K562 (cell line): ENCODE measurements around the gene TADA2A. TPM values are rescaled to one million over a fixed set of nuclear protein-coding genes. Genes with fewer than 3 reads are reported as not detected.

Experiments used
- FIP1L1 ChIP-seq: fragments of 200-400 bp; formaldehyde crosslinking; IDR thresholded peaks from 2 replicates; pipeline ENCODE4 v1.6.1; 2018; ENCODE audit warnings: mild to moderate bottlenecking, low read depth, low read length; ENCODE audit not compliant: poor library complexity, severe bottlenecking
- LARP7 ChIP-seq: fragments of 450-650 bp; IDR thresholded peaks from 2 replicates; pipeline ENCODE4 v1.6.1; 2016
- MBD2 ChIP-seq: sonication (generic); IDR thresholded peaks from 2 replicates; pipeline ENCODE4 v1.6.1; 2016; ENCODE audit warnings: low read depth, borderline replicate concordance
- NFRKB ChIP-seq: fragments of 450-650 bp; IDR thresholded peaks from 2 replicates; pipeline ENCODE4 v1.6.1; 2016; ENCODE audit warnings: low read depth
- NFXL1 ChIP-seq: fragments of 450-650 bp; formaldehyde crosslinking; IDR thresholded peaks from 2 replicates; pipeline ENCODE4 v1.4.0; 2021; ENCODE audit warnings: mild to moderate bottlenecking
- RBFOX2 ChIP-seq: fragments of 200-400 bp; formaldehyde crosslinking; IDR thresholded peaks from 2 replicates; pipeline ENCODE4 v1.6.1; 2017; ENCODE audit warnings: low read depth, mild to moderate bottlenecking, low read length, moderate library complexity
- SMARCE1 ChIP-seq: fragments of 450-650 bp; IDR thresholded peaks from 2 replicates; pipeline ENCODE4 v1.7.1; 2016; ENCODE audit warnings: mild to moderate bottlenecking
- TCF7 ChIP-seq: sonication (generic); IDR thresholded peaks from 2 replicates; pipeline ENCODE4 v1.6.1; 2016; ENCODE audit warnings: antibody characterized with exemption, borderline replicate concordance
- TSC22D4 ChIP-seq: fragments of 450-650 bp; IDR thresholded peaks from 2 replicates; pipeline ENCODE4 v1.6.1; 2016; ENCODE audit warnings: missing genetic modification characterization, missing biosample characterization, control low read depth
- ZBTB40 ChIP-seq, 2 experiments: fragments of 450-650 bp in 1 of 2; sonication (generic) in 1 of 2; formaldehyde crosslinking in 1 of 2; IDR thresholded peaks; 2 replicates each; pipeline versions ENCODE4 v1.7.1 to v1.9.0; 2016 to 2022; ENCODE audit warnings: inconsistent platforms in 1 of 2, mild to moderate bottlenecking in 1 of 2, missing genetic modification reagents in 1 of 2
- ZNF518B ChIP-seq: fragments of 250-450 bp; sonication (Bioruptor Pico); IDR thresholded peaks from 2 replicates; pipeline ENCODE4 v1.5.0; 2021; ENCODE audit warnings: mild to moderate bottlenecking, moderate library complexity
- polyA plus RNA-seq, 8 experiments: library from polyadenylated mRNA; depleted of rRNA in 4 of 8; stranded (reverse) in 5 of 8; unstranded in 3 of 8; fragments of >200 nt; fragmentation: Nextera tagmentation in 2 of 8; fragmentation: Illumina TruSeq in 1 of 8; extraction: Ambion mirVana in 2 of 8; extraction: Trizol in 1 of 8; gene quantifications; 2 replicates each; pipeline versions ENCODE4 v1.2.1 to v1.2.3, GENCODE V29; 2011 to 2014; ENCODE audit warnings: inconsistent platforms in 1 of 8, missing spikeins in 1 of 8
- total RNA-seq, 7 experiments: library from RNA; depleted of rRNA in 6 of 7; stranded (reverse); fragments of >200 nt in 6 of 7; fragmentation: Illumina TruSeq in 2 of 7; extraction: Trizol in 2 of 7; gene quantifications; 2 replicates each; pipeline versions ENCODE4 v1.2.1 to v1.2.3, GENCODE V29; 2011 to 2021; ENCODE audit warnings: low replicate concordance in 1 of 7
- TF ChIP-seq, protein P1 (sequence below): IDR thresholded peaks from 3 replicates; pipeline ENCODE4 v1.6.1; 2011; ENCODE audit warnings: borderline replicate concordance, mild to moderate bottlenecking, moderate library complexity; ENCODE audit not compliant: insufficient read length; ENCODE audit errors: extremely low read depth

The TADA2A gene
- total and polyA plus RNA-seq, 9 of the 15 experiments (the other 6 are each of a cell fraction or from before 2014, with no cell fraction given), result 13.8 to 37.7 (median 25.0) TPM

DNA sequence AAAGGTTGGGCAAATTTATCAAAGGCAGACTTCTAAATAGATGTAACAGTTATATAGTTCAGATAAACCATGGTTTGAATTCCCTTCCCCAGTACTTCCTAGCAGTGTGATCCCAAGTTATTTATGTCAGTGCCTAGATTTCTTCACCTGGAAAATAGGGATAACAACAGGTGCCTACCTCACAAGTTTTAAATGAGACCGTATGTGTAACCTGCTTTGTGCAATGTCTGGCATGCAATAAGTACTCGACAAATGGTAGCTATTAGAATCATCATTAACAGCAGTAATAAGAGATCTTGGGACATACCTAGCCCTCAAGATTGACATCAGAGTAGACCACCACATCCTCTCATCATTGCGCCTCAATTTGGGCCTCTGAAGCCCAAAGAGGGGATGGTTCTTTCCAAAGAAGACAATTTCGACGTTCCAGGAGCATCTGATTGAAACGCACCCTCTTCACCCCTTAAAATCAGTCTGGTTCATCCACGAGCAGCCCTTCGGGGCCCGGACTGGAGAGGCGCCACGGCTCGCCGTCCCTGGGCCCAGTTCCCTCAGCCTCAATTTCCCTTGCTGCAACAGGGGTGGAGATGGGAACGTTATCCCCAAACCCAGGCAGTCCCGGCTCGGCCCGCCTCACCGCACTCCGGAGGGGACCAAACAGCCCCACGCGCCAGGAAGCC lies 591 bp upstream of the TADA2A start (continued):
- TF ChIP-seq, protein P1, sequence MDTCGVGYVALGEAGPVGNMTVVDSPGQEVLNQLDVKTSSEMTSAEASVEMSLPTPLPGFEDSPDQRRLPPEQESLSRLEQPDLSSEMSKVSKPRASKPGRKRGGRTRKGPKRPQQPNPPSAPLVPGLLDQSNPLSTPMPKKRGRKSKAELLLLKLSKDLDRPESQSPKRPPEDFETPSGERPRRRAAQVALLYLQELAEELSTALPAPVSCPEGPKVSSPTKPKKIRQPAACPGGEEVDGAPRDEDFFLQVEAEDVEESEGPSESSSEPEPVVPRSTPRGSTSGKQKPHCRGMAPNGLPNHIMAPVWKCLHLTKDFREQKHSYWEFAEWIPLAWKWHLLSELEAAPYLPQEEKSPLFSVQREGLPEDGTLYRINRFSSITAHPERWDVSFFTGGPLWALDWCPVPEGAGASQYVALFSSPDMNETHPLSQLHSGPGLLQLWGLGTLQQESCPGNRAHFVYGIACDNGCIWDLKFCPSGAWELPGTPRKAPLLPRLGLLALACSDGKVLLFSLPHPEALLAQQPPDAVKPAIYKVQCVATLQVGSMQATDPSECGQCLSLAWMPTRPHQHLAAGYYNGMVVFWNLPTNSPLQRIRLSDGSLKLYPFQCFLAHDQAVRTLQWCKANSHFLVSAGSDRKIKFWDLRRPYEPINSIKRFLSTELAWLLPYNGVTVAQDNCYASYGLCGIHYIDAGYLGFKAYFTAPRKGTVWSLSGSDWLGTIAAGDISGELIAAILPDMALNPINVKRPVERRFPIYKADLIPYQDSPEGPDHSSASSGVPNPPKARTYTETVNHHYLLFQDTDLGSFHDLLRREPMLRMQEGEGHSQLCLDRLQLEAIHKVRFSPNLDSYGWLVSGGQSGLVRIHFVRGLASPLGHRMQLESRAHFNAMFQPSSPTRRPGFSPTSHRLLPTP, result no peak
- TF ChIP-seq RBFOX2 (no peak), TCF7 (no peak), FIP1L1 (no peak), TSC22D4 (tag) (no peak), MBD2 (no peak), ZNF518B (no peak), ZBTB40 (IDR thresholded peaks at IDR 0.05) (peak; percentile 69), ZBTB40 (CRISPR knock-in tag; IDR thresholded peaks at IDR 0.05) (no peak), NFXL1 (no peak), LARP7 (no peak), SMARCE1 (0 out of 2 replicates have a peak, but pooled peaks have one; percentile 30), NFRKB (0 out of 2 replicates have a peak, but pooled peaks have one; percentile 21)
